ENCODE results near the gene SPPL3.

The SPPL3 gene

GRCh38 chr12:120775862-120776552, 128.2 kb downstream of the SPPL3 start:
- no peaks in the 10 kb centered on the region for H3K9me3 Mint-ChIP-seq
- peak overlapping the region in 1 of 2 donors; percentile 37 for H3K27ac Mint-ChIP-seq
- DNase-seq (no peak), ATAC-seq (no peak)
- H3K4me3 Mint-ChIP-seq = no peak overlapping the region
- no peaks in the 10 kb centered on the region for H3K27me3 Mint-ChIP-seq
- H3K4me1 Mint-ChIP-seq = peaks cover 33% of the 10 kb centered on the region

DNA sequence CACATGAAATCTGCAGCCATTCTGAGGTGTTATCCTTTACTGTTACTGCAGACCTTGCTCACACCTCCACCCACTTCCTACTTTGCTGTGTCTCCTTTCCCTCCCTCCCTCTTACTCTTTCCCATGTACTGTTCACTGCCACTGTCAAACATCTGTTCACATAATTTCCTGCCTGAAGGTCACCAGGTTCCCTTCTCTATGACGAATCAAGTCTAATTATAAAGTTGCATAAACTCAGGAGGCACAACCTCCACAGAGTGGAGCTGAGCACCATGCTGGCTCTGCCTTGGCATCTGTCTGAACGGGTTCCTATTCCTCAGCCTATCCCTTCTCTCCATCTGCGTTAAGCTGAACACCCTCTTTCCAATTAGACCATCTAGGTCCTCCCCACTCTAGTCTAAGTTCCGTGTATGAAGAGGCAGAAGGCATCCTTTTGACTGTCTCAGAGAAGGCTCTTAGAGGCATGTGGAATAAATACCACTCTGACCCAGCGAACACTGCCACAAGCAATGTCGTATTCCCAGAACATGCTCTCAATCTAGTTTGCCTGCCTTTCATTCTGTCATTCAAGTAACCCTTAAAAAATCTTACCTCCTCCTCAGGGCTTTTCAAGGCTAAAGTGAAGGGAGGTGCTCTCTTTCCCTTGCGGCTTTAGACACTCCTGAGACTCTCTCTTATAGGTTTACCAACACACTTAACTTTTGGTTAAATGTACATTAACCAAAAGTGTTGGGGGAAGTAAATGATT, 129.8 kb downstream of the SPPL3 start:
- Mint-ChIP-seq H3K9me3 (no peaks in the 10 kb centered on the region), H3K4me3 (no peak overlapping the region), H3K27ac (peak overlapping the region; percentile 43 to 86), H3K27me3 (no peaks in the 10 kb centered on the region), H3K4me1 (peaks cover 33% of the 10 kb centered on the region)
- DNase-seq = no peak
- ATAC-seq = peak; percentile 58

DNA sequence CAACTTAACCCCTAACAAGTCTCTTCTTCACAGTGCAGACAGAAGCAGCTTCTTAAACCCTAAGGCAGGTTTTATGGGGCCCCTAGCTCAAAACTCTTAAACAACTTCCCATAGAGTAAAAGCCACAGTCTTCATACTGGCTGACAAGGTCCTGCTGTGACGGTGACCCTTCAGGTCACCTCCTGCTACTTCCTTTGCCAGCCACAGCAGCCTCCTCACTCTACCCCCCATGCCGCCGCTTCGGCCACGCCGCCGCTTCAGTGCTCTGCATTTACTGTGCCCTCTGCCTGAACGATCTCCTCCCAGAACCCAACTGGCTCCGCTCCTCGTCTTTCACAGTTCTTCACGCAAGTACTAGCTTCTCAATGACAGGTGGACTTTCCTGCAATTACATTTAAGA, 133.1 kb downstream of the SPPL3 start:
- Mint-ChIP-seq H3K9me3 (no peaks in the 10 kb centered on the region), H3K27ac (peak overlapping the region in 1 of 2 donors; percentile 1), H3K4me3 (no peak overlapping the region), H3K4me1 (peaks cover 25% of the 10 kb centered on the region), H3K27me3 (no peaks in the 10 kb centered on the region)
- ATAC-seq = no peak
- no peak for DNase-seq

GRCh38 chr12:120767071-120768024, 136.8 kb downstream of the SPPL3 start:
- Mint-ChIP-seq H3K27ac (peak overlapping the region in 1 of 2 donors; percentile 77), H3K4me3 (no peak overlapping the region), H3K4me1 (no peaks in the 10 kb centered on the region), H3K27me3 (no peaks in the 10 kb centered on the region), H3K9me3 (no peaks in the 10 kb centered on the region)
- DNase-seq = no peak
- no peak for ATAC-seq

DNA sequence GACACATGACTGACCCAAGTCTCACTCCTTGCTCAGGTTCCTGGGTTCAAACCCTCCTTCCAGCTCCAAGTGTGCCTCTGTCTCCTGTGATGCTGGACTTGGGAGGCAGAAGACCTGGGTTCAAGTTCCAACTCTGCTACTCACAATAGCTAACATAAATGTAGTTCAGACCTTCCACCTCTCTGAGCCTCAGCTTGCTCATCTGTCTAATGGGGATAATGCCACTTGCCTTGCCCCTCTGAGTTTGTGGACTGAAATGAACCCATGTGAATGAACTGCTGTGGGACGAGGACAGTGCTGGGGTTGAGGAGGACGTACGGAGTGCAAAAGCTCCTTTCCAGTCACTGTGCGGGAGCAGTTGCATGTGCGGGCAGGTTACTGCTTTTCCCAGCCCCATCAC, 137.6 kb downstream of the SPPL3 start:
- ATAC-seq (no peak), DNase-seq (no peak)
- Mint-ChIP-seq H3K4me3 (no peak overlapping the region), H3K27ac (peak overlapping the region in 1 of 2 donors; percentile 77), H3K4me1 (no peaks in the 10 kb centered on the region), H3K9me3 (no peaks in the 10 kb centered on the region), H3K27me3 (no peaks in the 10 kb centered on the region)

DNA sequence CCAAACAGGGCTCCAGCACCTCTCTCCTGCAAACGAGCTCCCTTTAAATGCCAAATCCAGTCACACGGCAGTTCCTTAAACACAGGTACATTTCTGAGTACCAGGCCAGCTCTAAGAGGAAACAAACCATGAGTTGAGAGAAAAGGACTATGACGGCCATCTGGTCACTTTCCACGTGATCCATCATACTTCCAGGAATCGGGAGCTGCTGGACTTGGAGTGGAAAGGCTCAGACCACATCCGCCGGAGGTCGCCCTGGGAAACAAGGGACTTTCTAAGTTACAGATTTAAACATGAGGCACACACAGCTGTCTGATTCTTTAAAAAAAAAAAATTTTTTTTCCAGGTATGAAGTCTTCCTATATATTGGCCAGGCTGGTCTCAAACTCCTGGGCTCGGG, 139.3 kb downstream of the SPPL3 start:
- H3K9me3 Mint-ChIP-seq = no peaks in the 10 kb centered on the region
- DNase-seq = no peak
- H3K4me1 Mint-ChIP-seq = no peaks in the 10 kb centered on the region
- peak overlapping the region in 1 of 2 donors; percentile 54 for H3K27ac Mint-ChIP-seq
- H3K4me3 Mint-ChIP-seq = no peak overlapping the region
- no peaks in the 10 kb centered on the region for H3K27me3 Mint-ChIP-seq
- no peak for ATAC-seq

GRCh38 chr12:120763250-120763649, 140.9 kb downstream of the SPPL3 start:
- Mint-ChIP-seq H3K4me1 (no peaks in the 10 kb centered on the region), H3K27me3 (no peaks in the 10 kb centered on the region), H3K4me3 (no peak overlapping the region), H3K9me3 (no peaks in the 10 kb centered on the region), H3K27ac (peak overlapping the region in 1 of 2 donors; percentile 51)
- DNase-seq = no peak
- ATAC-seq = no peak

GRCh38 chr12:120762086-120762485, 142.1 kb downstream of the SPPL3 start:
- no peaks in the 10 kb centered on the region for H3K27me3 Mint-ChIP-seq
- no peak for ATAC-seq
- H3K9me3 Mint-ChIP-seq = no peaks in the 10 kb centered on the region
- no peak overlapping the region for H3K4me3 Mint-ChIP-seq
- H3K4me1 Mint-ChIP-seq = no peaks in the 10 kb centered on the region
- peak overlapping the region in 1 of 2 donors; percentile 3 for H3K27ac Mint-ChIP-seq
- no peak for DNase-seq

DNA sequence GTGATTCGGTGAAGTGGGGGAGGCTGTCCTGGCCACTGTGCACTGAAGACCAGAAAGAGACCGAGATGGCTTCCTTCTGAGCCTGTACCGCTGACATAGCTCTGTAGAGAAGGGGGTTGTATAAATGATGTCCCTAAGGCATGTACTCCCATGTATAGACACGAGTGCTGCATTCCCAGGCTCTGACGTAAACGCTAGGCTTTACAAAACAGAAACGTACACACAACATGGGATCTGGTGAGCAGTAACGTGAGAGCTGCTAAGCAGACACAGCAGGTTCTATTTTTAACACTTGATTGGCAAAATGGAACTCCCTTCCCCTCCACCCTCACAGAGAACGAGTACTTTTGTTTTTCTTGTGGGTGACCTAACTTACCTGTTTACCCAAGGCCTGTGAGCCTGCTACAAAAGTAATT, 142.6 kb downstream of the SPPL3 start:
- no peak for DNase-seq
- Mint-ChIP-seq H3K27ac (no peak overlapping the region), H3K9me3 (no peaks in the 10 kb centered on the region), H3K4me3 (no peak overlapping the region), H3K27me3 (no peaks in the 10 kb centered on the region), H3K4me1 (no peaks in the 10 kb centered on the region)
- ATAC-seq = no peak

- H3K27ac Mint-ChIP-seq = peak overlapping the region in 1 of 2 donors; percentile 5
Measured at GRCh38 chr12:120760349-120761254, 143.6 kb downstream of the SPPL3 start.

GRCh38 chr12:120759591-120760348, 144.4 kb downstream of the SPPL3 start:
- DNase-seq = no peak
- no peaks in the 10 kb centered on the region for H3K4me1 Mint-ChIP-seq
- no peaks in the 10 kb centered on the region for H3K27me3 Mint-ChIP-seq
- peak overlapping the region; percentile 5 to 22 for H3K27ac Mint-ChIP-seq
- ATAC-seq = no peak
- no peak overlapping the region for H3K4me3 Mint-ChIP-seq
- H3K9me3 Mint-ChIP-seq = peaks cover 0 to 6% of the 10 kb centered on the region in 2 donors

More at GRCh38 chr12:120760349-120761254, 143.6 kb downstream of the SPPL3 start:
- peak; percentile 20 for ATAC-seq
- Mint-ChIP-seq H3K4me3 (no peak overlapping the region), H3K27me3 (no peaks in the 10 kb centered on the region), H3K9me3 (no peaks in the 10 kb centered on the region), H3K4me1 (no peaks in the 10 kb centered on the region)
- DNase-seq = no peak

GRCh38 chr12:120758798-120759590, 145.2 kb downstream of the SPPL3 start:
- Mint-ChIP-seq H3K9me3 (peaks cover 0 to 9% of the 10 kb centered on the region in 2 donors), H3K4me3 (no peak overlapping the region), H3K27ac (peak overlapping the region in 1 of 2 donors; percentile 25), H3K27me3 (no peaks in the 10 kb centered on the region), H3K4me1 (no peaks in the 10 kb centered on the region)
- ATAC-seq (no peak), DNase-seq (no peak)

DNA sequence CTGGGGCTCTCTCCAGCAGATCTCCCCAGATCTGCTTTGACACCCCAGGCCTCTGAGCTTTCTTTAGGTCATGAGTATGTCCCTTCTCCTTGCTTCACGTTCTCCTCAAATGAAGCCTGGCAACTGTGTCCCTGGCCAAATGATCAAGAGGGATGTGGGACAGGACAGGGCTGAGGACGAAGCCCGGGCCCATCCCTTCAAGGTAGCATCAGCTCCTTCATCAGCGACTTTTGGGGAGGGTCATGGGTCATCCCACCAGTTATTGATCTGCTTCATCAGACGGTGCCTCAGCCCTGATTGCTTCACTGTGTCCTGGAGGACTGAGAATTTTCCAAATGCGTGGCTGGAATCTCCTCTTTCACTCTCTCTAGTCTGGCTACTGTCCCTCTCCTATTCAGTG, 146.2 kb downstream of the SPPL3 start:
- DNase-seq = no peak
- no peak for ATAC-seq
- H3K4me3 Mint-ChIP-seq = no peak overlapping the region
- peak overlapping the region in 1 of 2 donors; percentile 48 for H3K27ac Mint-ChIP-seq
- H3K27me3 Mint-ChIP-seq = no peaks in the 10 kb centered on the region
- peaks cover 5 to 9% of the 10 kb centered on the region in 2 donors for H3K9me3 Mint-ChIP-seq
- H3K4me1 Mint-ChIP-seq = peaks cover 4% of the 10 kb centered on the region

Measured in stimulated activated naive CD8-positive, alpha-beta T cell treated with anti-CD3 and anti-CD28 coated beads, Interleukin-15, amount 100 ng/mL, for 72 hours (primary cell).